Esophagus muscularis mucosa (tissue), 4 donors: ENCODE results near the gene KRT75. TPM values are rescaled to one million over a fixed set of nuclear protein-coding genes. Genes with fewer than 3 reads are reported as not detected.

Experiments used
- DNase-seq: peaks from one replicate; pipeline ENCODE4 v3.0.0-alpha.2; 2017; ENCODE audit errors: extremely low spot score
- H3K27ac ChIP-seq, 4 donors: fragments of 200-600 bp; sonication (generic); replicated peaks in 1 of 4; 1 replicate in 3 of 4; 2 replicates in 1 of 4; pipeline ENCODE4 v1.5.1; 2016 to 2019; ENCODE audit warnings: mild to moderate bottlenecking in 1 of 4
- H3K27me3 ChIP-seq, 4 donors: fragments of 200-600 bp; sonication (generic); one replicate each; pipeline versions ENCODE4 v1.5.1 to v1.6.0; 2016 to 2019
- H3K36me3 ChIP-seq, 4 donors: fragments of 200-600 bp; sonication (generic); one replicate each; pipeline ENCODE4 v1.5.1; 2016 to 2019
- H3K4me1 ChIP-seq, 4 donors: fragments of 200-600 bp; sonication (generic); one replicate each; pipeline ENCODE4 v1.5.1; 2016 to 2019
- H3K4me3 ChIP-seq, 4 donors: fragments of 200-600 bp; sonication (generic); 1 replicate in 2 of 4; 2 replicates in 2 of 4; pipeline ENCODE4 v1.5.1; 2016 to 2019; ENCODE audit warnings: mild to moderate bottlenecking in 4 of 4, moderate library complexity in 1 of 4
- H3K9me3 ChIP-seq, 4 donors: fragments of 200-600 bp; sonication (generic); 1 replicate in 3 of 4; 2 replicates in 1 of 4; pipeline ENCODE4 v1.5.1; 2016 to 2019
- EP300 ChIP-seq: sonication (generic); formaldehyde crosslinking; IDR thresholded peaks from one replicate; pipeline ENCODE4 v1.6.1; 2017; ENCODE audit warnings: antibody characterized with exemption
- POLR2A ChIP-seq: fragments of 450-650 bp; IDR thresholded peaks from one replicate; pipeline ENCODE4 v1.6.1; 2017; ENCODE audit warnings: antibody characterized with exemption, moderate library complexity, mild to moderate bottlenecking, low read depth
- POLR2AphosphoS5 ChIP-seq, 2 donors: sonication (generic); formaldehyde crosslinking; IDR thresholded peaks; one replicate each; pipeline ENCODE4 v1.6.1; 2017; ENCODE audit warnings: antibody characterized with exemption in 2 of 2
- WGBS: methylation state at CpG from one replicate; pipeline ENCODE4 v1.1.5; 2018; 5-methylcytosine and 5-hydroxymethylcytosine counted together
- intact Hi-C: fragments of 100-400 bp; cut with DNase I; formaldehyde crosslinking; loops from one replicate; pipeline ENCODE4 v1.15.1; 2023
- total RNA-seq, 4 donors: library from RNA; depleted of rRNA; stranded (reverse); fragments of >200 nt; gene quantifications; one replicate each; pipeline versions ENCODE4 v1.1.0 to v1.2.1, GENCODE V29; 2016
- TF ChIP-seq, protein P1 (sequence below), 3 experiments: fragments of 200-600 bp in 2 of 3; fragments of 450-650 bp in 1 of 3; sonication (generic) in 2 of 3; IDR thresholded peaks; one replicate each; pipeline ENCODE4 v1.5.1; 2017 to 2019; ENCODE audit warnings: antibody characterized with exemption in 3 of 3, mild to moderate bottlenecking in 2 of 3, moderate library complexity in 1 of 3

Gene KRT75
- total RNA-seq, 4 donors from 2014 or later = not detected

DNA sequence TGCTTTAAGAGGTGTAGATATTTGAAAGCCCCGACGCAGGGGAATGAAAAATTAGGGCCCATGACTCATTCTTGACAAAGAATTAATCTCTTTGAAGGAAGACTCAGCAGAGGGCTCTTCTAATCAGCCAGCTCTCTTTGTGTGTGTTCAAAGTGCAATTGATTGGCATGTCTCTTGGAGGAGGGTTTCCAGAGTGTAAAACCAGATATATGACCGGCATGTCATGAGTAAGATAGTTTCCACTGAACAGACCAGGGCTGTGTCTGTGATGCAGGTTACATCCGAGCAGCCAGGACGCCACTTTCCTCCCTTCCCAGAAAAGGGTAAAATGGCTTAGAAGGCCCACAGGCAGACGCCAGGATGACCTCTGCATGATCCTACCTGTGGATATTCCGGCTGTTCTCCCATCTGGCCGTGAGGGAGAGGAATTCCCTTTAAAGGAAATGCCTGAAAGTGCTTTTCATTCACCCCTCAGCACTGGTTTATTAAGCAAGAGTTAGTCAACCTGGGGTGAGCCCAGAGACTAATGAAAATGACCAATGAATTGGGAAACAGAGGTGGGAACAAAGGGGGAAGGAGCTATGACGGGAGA, 7.2 kb upstream of the KRT75 start:
- no peak overlapping the region for H3K4me3 ChIP-seq
- no peaks in the 10 kb centered on the region for H3K36me3 ChIP-seq
- H3K9me3 ChIP-seq = no peaks in the 10 kb centered on the region
- WGBS = 61% methylated on average over 9 of the region's 9 CpGs
- no peaks in the 10 kb centered on the region for H3K27me3 ChIP-seq
- intact Hi-C loops = no loop called here
- H3K4me1 ChIP-seq = peaks cover 0 to 7% (median 0%) of the 10 kb centered on the region in 4 donors
- peak; percentile 45 for DNase-seq
- no peak for TF ChIP-seq POLR2A
- no peak for TF ChIP-seq POLR2AphosphoS5 (IDR thresholded peaks at IDR 0.05)
- no peak for TF ChIP-seq EP300
- H3K27ac ChIP-seq = no peak overlapping the region

- 81% methylated on average over 5 of the region's 5 CpGs for WGBS
- Histone ChIP-seq H3K4me1 (peaks cover 0 to 10% (median 0%) of the 10 kb centered on the region in 4 donors), H3K4me3 (no peak overlapping the region), H3K9me3 (no peaks in the 10 kb centered on the region), H3K27me3 (no peaks in the 10 kb centered on the region), H3K36me3 (no peaks in the 10 kb centered on the region), H3K27ac (no peak overlapping the region)
- TF ChIP-seq POLR2A (no peak), POLR2AphosphoS5 (IDR thresholded peaks at IDR 0.05) (no peak), EP300 (no peak)
- TF ChIP-seq, protein P1, sequence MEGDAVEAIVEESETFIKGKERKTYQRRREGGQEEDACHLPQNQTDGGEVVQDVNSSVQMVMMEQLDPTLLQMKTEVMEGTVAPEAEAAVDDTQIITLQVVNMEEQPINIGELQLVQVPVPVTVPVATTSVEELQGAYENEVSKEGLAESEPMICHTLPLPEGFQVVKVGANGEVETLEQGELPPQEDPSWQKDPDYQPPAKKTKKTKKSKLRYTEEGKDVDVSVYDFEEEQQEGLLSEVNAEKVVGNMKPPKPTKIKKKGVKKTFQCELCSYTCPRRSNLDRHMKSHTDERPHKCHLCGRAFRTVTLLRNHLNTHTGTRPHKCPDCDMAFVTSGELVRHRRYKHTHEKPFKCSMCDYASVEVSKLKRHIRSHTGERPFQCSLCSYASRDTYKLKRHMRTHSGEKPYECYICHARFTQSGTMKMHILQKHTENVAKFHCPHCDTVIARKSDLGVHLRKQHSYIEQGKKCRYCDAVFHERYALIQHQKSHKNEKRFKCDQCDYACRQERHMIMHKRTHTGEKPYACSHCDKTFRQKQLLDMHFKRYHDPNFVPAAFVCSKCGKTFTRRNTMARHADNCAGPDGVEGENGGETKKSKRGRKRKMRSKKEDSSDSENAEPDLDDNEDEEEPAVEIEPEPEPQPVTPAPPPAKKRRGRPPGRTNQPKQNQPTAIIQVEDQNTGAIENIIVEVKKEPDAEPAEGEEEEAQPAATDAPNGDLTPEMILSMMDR (IDR thresholded peaks at IDR 0.05) = no peak
- intact Hi-C loops = no loop called here
- no peak for DNase-seq
Measured at GRCh38 chr12:52440821-52441319, 6.7 kb upstream of the KRT75 start.

DNA sequence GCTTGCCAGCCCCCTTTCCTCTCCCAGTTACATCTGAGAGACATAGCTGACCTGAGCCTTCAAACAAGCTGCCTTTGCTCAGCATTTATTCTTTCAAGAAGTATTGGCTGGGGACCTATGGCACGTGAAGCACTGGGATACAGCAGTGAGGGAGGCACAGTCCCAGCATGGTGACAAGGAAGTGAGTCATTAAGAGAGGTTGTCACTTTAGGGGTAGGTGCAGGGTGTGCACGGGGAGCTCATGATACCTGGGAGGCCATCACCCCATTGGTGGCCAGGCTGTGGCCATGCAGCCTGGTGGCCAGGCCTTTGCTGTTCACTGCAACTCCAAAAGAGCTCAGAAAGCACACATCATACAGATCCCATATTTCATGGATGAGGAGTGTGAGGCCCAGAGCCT, 5.7 kb upstream of the KRT75 start:
- DNase-seq = no peak
- no peaks in the 10 kb centered on the region for H3K9me3 ChIP-seq
- no peak overlapping the region for H3K4me3 ChIP-seq
- H3K27me3 ChIP-seq = no peaks in the 10 kb centered on the region
- no CpG with 5 or more reads among the region's 2 CpGs for WGBS
- H3K27ac ChIP-seq = no peak overlapping the region
- no peaks in the 10 kb centered on the region for H3K36me3 ChIP-seq
- no peak for TF ChIP-seq POLR2AphosphoS5 (IDR thresholded peaks at IDR 0.05)
- TF ChIP-seq POLR2A = no peak
- no peak for TF ChIP-seq EP300
- TF ChIP-seq, protein P1 (IDR thresholded peaks at IDR 0.05) = no peak
- H3K4me1 ChIP-seq = peaks cover 0 to 13% (median 0%) of the 10 kb centered on the region in 4 donors
- intact Hi-C loops = no loop called here

- no peaks in the 10 kb centered on the region for H3K27me3 ChIP-seq
- no peaks in the 10 kb centered on the region for H3K9me3 ChIP-seq
- no peak overlapping the region for H3K27ac ChIP-seq
- H3K36me3 ChIP-seq = no peaks in the 10 kb centered on the region
- no peak overlapping the region for H3K4me3 ChIP-seq
- peaks cover 0 to 13% (median 0%) of the 10 kb centered on the region in 4 donors for H3K4me1 ChIP-seq
- intact Hi-C loops = no loop called here
- WGBS = 81% methylated on average over 7 of the region's 8 CpGs
- DNase-seq = no peak
- TF ChIP-seq POLR2A (no peak), POLR2AphosphoS5 (IDR thresholded peaks at IDR 0.05) (no peak), EP300 (no peak)
- TF ChIP-seq, protein P1 (IDR thresholded peaks at IDR 0.05) = no peak
Measured at GRCh38 chr12:52439420-52439819, 5.2 kb upstream of the KRT75 start.

- no peak overlapping the region for H3K27ac ChIP-seq
- intact Hi-C loops = no loop called here
- TF ChIP-seq POLR2AphosphoS5 (IDR thresholded peaks at IDR 0.05) = no peak
- TF ChIP-seq POLR2A = no peak
- TF ChIP-seq EP300 = no peak
- TF ChIP-seq, protein P1 (IDR thresholded peaks at IDR 0.05) = no peak
- no peak overlapping the region for H3K4me3 ChIP-seq
- H3K4me1 ChIP-seq = peaks cover 0 to 13% (median 0%) of the 10 kb centered on the region in 4 donors
- 87% methylated on average over 8 of the region's 8 CpGs for WGBS
- H3K27me3 ChIP-seq = no peaks in the 10 kb centered on the region
- no peaks in the 10 kb centered on the region for H3K9me3 ChIP-seq
- DNase-seq = no peak
- no peaks in the 10 kb centered on the region for H3K36me3 ChIP-seq
Measured at GRCh38 chr12:52438305-52439301, 4.4 kb upstream of the KRT75 start.
